ENCODE measurements around the gene ARHGAP27. TPM values are rescaled to one million over a fixed set of nuclear protein-coding genes. Genes with fewer than 3 reads are reported as not detected.
"Not testable (repeated sequence)": the region's sequence is repeated elsewhere in the genome, so short reads cannot be mapped to it uniquely, and the experiment has no call there.

ARHGAP27 gene
- total and polyA plus RNA-seq, 2 of the 13 experiments (the other 11 are each of a cell fraction or from before 2014, with no cell fraction given): 15.5 to 18.9 TPM

DNA sequence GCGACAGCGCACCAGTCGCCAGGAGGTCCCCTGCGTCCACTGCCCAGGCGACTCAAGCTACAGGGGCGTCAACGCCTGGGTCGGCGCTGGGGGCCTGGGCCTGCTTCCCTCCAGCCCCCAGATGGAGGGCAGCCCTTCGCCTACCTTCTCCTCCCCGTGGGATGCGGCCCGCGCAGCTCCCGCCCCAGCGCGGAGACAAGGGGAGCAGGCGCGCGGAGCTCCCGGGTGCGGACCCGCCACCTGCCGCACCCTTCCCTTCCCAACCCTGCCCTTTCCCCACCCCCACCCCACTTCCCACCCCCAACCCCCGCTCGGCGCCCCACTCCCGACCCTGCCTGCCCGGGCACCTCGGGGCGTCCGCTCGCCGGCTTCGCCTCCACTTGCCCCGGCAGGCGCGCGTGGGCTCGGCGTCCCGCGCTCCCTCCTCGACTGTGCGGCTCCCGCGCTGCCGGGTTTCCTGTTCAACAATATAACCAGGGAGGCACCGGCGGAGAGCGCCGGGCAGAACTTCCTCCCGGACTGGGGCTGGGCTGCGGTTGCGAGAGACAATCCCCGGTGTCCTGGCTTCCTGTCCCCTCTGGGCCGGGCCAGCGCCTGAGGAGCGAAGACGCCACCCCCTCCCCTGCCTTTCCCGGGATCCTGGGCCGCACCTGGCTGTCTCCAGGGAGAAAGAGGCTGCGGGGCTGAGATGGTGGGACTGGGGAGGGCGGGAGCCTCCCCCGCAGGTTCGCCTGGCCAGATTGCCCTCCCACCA is at the start of gene ARHGAP27 (continued):
- TF ChIP-seq RERE (CRISPR knock-in tag; IDR thresholded peaks at IDR 0.05; ENCODE audit: low read depth): no peak
- TF ChIP-seq ZC3H4 (CRISPR knock-in tag; IDR thresholded peaks at IDR 0.05; ENCODE audit: borderline replicate concordance): no peak
- no peak for TF ChIP-seq ZNF30 (CRISPR knock-in tag; IDR thresholded peaks at IDR 0.05)
- TF ChIP-seq LBX2 (CRISPR knock-in tag; IDR thresholded peaks at IDR 0.05; ENCODE audit: borderline replicate concordance): no peak
- TF ChIP-seq, protein P1, sequence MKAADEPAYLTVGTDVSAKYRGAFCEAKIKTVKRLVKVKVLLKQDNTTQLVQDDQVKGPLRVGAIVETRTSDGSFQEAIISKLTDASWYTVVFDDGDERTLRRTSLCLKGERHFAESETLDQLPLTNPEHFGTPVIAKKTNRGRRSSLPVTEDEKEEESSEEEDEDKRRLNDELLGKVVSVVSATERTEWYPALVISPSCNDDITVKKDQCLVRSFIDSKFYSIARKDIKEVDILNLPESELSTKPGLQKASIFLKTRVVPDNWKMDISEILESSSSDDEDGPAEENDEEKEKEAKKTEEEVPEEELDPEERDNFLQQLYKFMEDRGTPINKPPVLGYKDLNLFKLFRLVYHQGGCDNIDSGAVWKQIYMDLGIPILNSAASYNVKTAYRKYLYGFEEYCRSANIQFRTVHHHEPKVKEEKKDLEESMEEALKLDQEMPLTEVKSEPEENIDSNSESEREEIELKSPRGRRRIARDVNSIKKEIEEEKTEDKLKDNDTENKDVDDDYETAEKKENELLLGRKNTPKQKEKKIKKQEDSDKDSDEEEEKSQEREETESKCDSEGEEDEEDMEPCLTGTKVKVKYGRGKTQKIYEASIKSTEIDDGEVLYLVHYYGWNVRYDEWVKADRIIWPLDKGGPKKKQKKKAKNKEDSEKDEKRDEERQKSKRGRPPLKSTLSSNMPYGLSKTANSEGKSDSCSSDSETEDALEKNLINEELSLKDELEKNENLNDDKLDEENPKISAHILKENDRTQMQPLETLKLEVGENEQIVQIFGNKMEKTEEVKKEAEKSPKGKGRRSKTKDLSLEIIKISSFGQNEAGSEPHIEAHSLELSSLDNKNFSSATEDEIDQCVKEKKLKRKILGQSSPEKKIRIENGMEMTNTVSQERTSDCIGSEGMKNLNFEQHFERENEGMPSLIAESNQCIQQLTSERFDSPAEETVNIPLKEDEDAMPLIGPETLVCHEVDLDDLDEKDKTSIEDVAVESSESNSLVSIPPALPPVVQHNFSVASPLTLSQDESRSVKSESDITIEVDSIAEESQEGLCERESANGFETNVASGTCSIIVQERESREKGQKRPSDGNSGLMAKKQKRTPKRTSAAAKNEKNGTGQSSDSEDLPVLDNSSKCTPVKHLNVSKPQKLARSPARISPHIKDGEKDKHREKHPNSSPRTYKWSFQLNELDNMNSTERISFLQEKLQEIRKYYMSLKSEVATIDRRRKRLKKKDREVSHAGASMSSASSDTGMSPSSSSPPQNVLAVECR (CRISPR knock-in tag; IDR thresholded peaks at IDR 0.05; ENCODE audit: borderline replicate concordance): peak; percentile 11
- no peak for TF ChIP-seq ZEB1 (IDR thresholded peaks at IDR 0.05; ENCODE audit: insufficient replicate concordance, low read depth)
- TF ChIP-seq, protein P2, sequence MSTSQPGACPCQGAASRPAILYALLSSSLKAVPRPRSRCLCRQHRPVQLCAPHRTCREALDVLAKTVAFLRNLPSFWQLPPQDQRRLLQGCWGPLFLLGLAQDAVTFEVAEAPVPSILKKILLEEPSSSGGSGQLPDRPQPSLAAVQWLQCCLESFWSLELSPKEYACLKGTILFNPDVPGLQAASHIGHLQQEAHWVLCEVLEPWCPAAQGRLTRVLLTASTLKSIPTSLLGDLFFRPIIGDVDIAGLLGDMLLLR (CRISPR knock-in tag; IDR thresholded peaks at IDR 0.05): no peak
- no peak for TF ChIP-seq ZFP1 (CRISPR knock-in tag; IDR thresholded peaks at IDR 0.05)

- FAIRE-seq; ATAC-seq; H3K9me3 ChIP-seq (ENCODE audit: low read length); CTCF ChIA-PET (ENCODE audit: low intra/inter-chr PET ratio, low total read pairs); H4K20me1 ChIP-seq (ENCODE audit: insufficient read depth, low read length); DNase-seq (ENCODE audit: low spot score); POLR2A ChIA-PET; H3K36me3 ChIP-seq (replicated peaks in 1 of 2; ENCODE audit: control insufficient read depth in 1 of 2, insufficient read depth in 2 of 2, low read length in 2 of 2); intact Hi-C loops (cut with micrococcal nuclease; ENCODE audit: unreplicated experiment); H3K27ac ChIP-seq (ENCODE audit: extremely low read length, insufficient read depth, low read length); H3K79me2 ChIP-seq (ENCODE audit: insufficient read depth, low read length); H3K4me2 ChIP-seq (ENCODE audit: low read depth, low read length); H3K27me3 ChIP-seq (ENCODE audit: control insufficient read depth in 1 of 2, insufficient read depth in 2 of 2, low read length in 2 of 2); H3K9ac ChIP-seq (ENCODE audit: insufficient read depth, low read depth, low read length); H2AFZ ChIP-seq (ENCODE audit: low read length); H3K4me1 ChIP-seq (ENCODE audit: insufficient read depth, low read length); BruUV-seq (replicated peaks); in situ Hi-C loops (cut with HindIII; ENCODE audit: extremely low pct_ligation_motif_present, low pct_unique_long_range_greater_than_20kb); H3K4me3 ChIP-seq (replicated peaks in 1 of 3; ENCODE audit: insufficient read depth in 1 of 3, low read depth in 2 of 3, low read length in 3 of 3): not testable (repeated sequence)
- 99% methylated on average over 4 of the region's 4 CpGs for WGBS (ENCODE audit: low lambda C conversion rate)
Measured at GRCh38 chr17:45482317-45482716, 49.6 kb upstream of the ARHGAP27 start.

Data from HepG2 (cell line).